H7 (cell line): ENCODE measurements around the gene ABCF3. TPM values are rescaled to one million over a fixed set of nuclear protein-coding genes. Genes with fewer than 3 reads are reported as not detected.
A peak's percentile ranks its signal among the peaks of the same experiment; 100 is the strongest.

ENCODE experiments used
- DNase-seq: peaks from one replicate; pipeline ENCODE4 v3.0.0; 2012
- H3K27me3 ChIP-seq: 2 replicates; pipeline ENCODE4 v1.6.0; 2011; ENCODE audit warnings: mild to moderate bottlenecking, low read length; ENCODE audit not compliant: control insufficient read depth, insufficient read depth
- H3K36me3 ChIP-seq: replicated peaks from 2 replicates; pipeline ENCODE4 v1.5.1; 2011; ENCODE audit warnings: low read length; ENCODE audit not compliant: control insufficient read depth, insufficient read depth
- H3K4me3 ChIP-seq: 2 replicates; pipeline ENCODE4 v1.5.1; 2011; ENCODE audit warnings: low read depth, mild to moderate bottlenecking, control low read depth, low read length, moderate library complexity; ENCODE audit not compliant: insufficient read depth
- total RNA-seq: library from RNA; depleted of rRNA; stranded (reverse); fragments of >200 nt; shearing (Covaris generic); gene quantifications from 2 replicates; pipeline ENCODE4 v1.2.3, GENCODE V29; 2014

Gene ABCF3
- total RNA-seq, 1 experiment from 2014 or later = 38.8 TPM

- Histone ChIP-seq H3K36me3 (no peaks in the 10 kb centered on the region), H3K27me3 (peaks cover 58% of the 10 kb centered on the region), H3K4me3 (no peak overlapping the region; the same call in 1 of the 2 replicates)
- DNase-seq = no peak
Observed at GRCh38 chr3:184228376-184229137, 42.6 kb downstream of the ABCF3 start.

- peaks cover 58% of the 10 kb centered on the region for H3K27me3 ChIP-seq
- H3K36me3 ChIP-seq = no peaks in the 10 kb centered on the region
- DNase-seq = peak; percentile 99
- H3K4me3 ChIP-seq = peak within 1 kb of the TSS; percentile 45
Observed at GRCh38 chr3:184229394-184230080, 43.5 kb downstream of the ABCF3 start, which contains the start of gene VWA5B2. Gene VWA5B2, plus strand, starts transcription at chr3:184229585. Its CDS starts 944 bp downstream, at chr3:184230529.

- H3K4me3 ChIP-seq = peak overlapping the region; percentile 42; the same call in 1 of the 2 replicates
- DNase-seq = peak; percentile 85
- H3K27me3 ChIP-seq = peaks cover 58% of the 10 kb centered on the region
- no peaks in the 10 kb centered on the region for H3K36me3 ChIP-seq
Observed at GRCh38 chr3:184230081-184230602, 44.1 kb downstream of the ABCF3 start.

- Histone ChIP-seq H3K36me3 (no peaks in the 10 kb centered on the region), H3K4me3 (peak overlapping the region; percentile 42; the same call in 1 of the 2 replicates), H3K27me3 (peaks cover 58% of the 10 kb centered on the region)
- peak; percentile 86 for DNase-seq
Observed at GRCh38 chr3:184230603-184231528, 44.9 kb downstream of the ABCF3 start.

- Histone ChIP-seq H3K4me3 (no peak overlapping the region), H3K27me3 (peaks cover 56% of the 10 kb centered on the region), H3K36me3 (no peaks in the 10 kb centered on the region)
- DNase-seq = peak; percentile 22
Observed at GRCh38 chr3:184231671-184232070, 45.7 kb downstream of the ABCF3 start.

GRCh38 chr3:184233127-184233843 lies 47.3 kb downstream of the ABCF3 start:
- Histone ChIP-seq H3K4me3 (no peak overlapping the region), H3K36me3 (no peaks in the 10 kb centered on the region), H3K27me3 (peaks cover 47% of the 10 kb centered on the region)
- peak; percentile 44 for DNase-seq

- Histone ChIP-seq H3K4me3 (no peak overlapping the region), H3K27me3 (peaks cover 38% of the 10 kb centered on the region), H3K36me3 (no peaks in the 10 kb centered on the region)
- DNase-seq = peak; percentile 56
Observed at GRCh38 chr3:184234224-184234623, 48.2 kb downstream of the ABCF3 start.

GRCh38 chr3:184234671-184235380 lies 48.8 kb downstream of the ABCF3 start:
- Histone ChIP-seq H3K36me3 (no peaks in the 10 kb centered on the region), H3K27me3 (peaks cover 33% of the 10 kb centered on the region), H3K4me3 (no peak overlapping the region)
- peak; percentile 40 for DNase-seq

GRCh38 chr3:184235381-184236032 lies 49.5 kb downstream of the ABCF3 start:
- H3K27me3 ChIP-seq = peaks cover 26% of the 10 kb centered on the region

GRCh38 chr3:184236033-184236410 lies 50.0 kb downstream of the ABCF3 start:
- Histone ChIP-seq H3K4me3 (no peak overlapping the region), H3K36me3 (no peaks in the 10 kb centered on the region), H3K27me3 (peaks cover 21% of the 10 kb centered on the region)
- peak; percentile 67 for DNase-seq

More at GRCh38 chr3:184235381-184236032, 49.5 kb downstream of the ABCF3 start:
- Histone ChIP-seq H3K36me3 (no peaks in the 10 kb centered on the region), H3K4me3 (no peak overlapping the region)
- DNase-seq = no peak

GRCh38 chr3:184236636-184237035 lies 50.6 kb downstream of the ABCF3 start:
- peaks cover 15% of the 10 kb centered on the region for H3K27me3 ChIP-seq
- no peaks in the 10 kb centered on the region for H3K36me3 ChIP-seq
- no peak overlapping the region for H3K4me3 ChIP-seq
- DNase-seq = peak; percentile 51

GRCh38 chr3:184237211-184237610 lies 51.2 kb downstream of the ABCF3 start:
- peak; percentile 52 for DNase-seq
- Histone ChIP-seq H3K27me3 (peaks cover 9% of the 10 kb centered on the region), H3K4me3 (no peak overlapping the region), H3K36me3 (no peaks in the 10 kb centered on the region)

- Histone ChIP-seq H3K4me3 (no peak overlapping the region), H3K27me3 (peaks cover 3% of the 10 kb centered on the region), H3K36me3 (peaks cover 3% of the 10 kb centered on the region; the same call in 1 of the 2 replicates)
- peak; percentile 21 for DNase-seq
Observed at GRCh38 chr3:184237807-184238206, 51.8 kb downstream of the ABCF3 start.
